Measurements from ENCODE around the gene RAMP3. TPM values are rescaled to one million over a fixed set of nuclear protein-coding genes. Genes with fewer than 3 reads are reported as not detected.

Gene RAMP3
- total RNA-seq, 1 donor from 2014 or later, result not detected

- H3K27me3 Mint-ChIP-seq, result peaks cover 8% of the 10 kb centered on the region
- no peaks in the 10 kb centered on the region for H3K9me3 Mint-ChIP-seq
- H3K4me1 Mint-ChIP-seq, result no peaks in the 10 kb centered on the region
- intact Hi-C loops (cut with micrococcal nuclease), result no loop called here
- no peak overlapping the region for H3K27ac Mint-ChIP-seq
- H3K36me3 Mint-ChIP-seq (ENCODE audit: low read depth), result no peaks in the 10 kb centered on the region
- H3K4me3 Mint-ChIP-seq, result no peak overlapping the region
- no peak for DNase-seq
These were observed 24.6 kb downstream of the RAMP3 start for GRCh38 chr7:45181991-45182855.

- Mint-ChIP-seq H3K4me1 (no peaks in the 10 kb centered on the region), H3K36me3 (ENCODE audit: low read depth) (no peaks in the 10 kb centered on the region), H3K27me3 (peaks cover 8% of the 10 kb centered on the region), H3K4me3 (no peak overlapping the region), H3K27ac (no peak overlapping the region), H3K9me3 (no peaks in the 10 kb centered on the region)
- intact Hi-C loops (cut with micrococcal nuclease), result no loop called here
- no peak for DNase-seq
These were observed 25.5 kb downstream of the RAMP3 start for GRCh38 chr7:45182856-45183710.

GRCh38 chr7:45183711-45184210, 26.2 kb downstream of the RAMP3 start:
- H3K36me3 Mint-ChIP-seq (ENCODE audit: low read depth), result no peaks in the 10 kb centered on the region
- no peak overlapping the region for H3K27ac Mint-ChIP-seq
- no peak for DNase-seq
- intact Hi-C loops (cut with micrococcal nuclease), result no loop called here
- H3K9me3 Mint-ChIP-seq, result no peaks in the 10 kb centered on the region
- no peaks in the 10 kb centered on the region for H3K4me1 Mint-ChIP-seq
- H3K27me3 Mint-ChIP-seq, result peaks cover 8% of the 10 kb centered on the region
- H3K4me3 Mint-ChIP-seq, result no peak overlapping the region

- Mint-ChIP-seq H3K9me3 (no peaks in the 10 kb centered on the region), H3K27ac (no peak overlapping the region), H3K36me3 (ENCODE audit: low read depth) (no peaks in the 10 kb centered on the region), H3K4me1 (no peaks in the 10 kb centered on the region), H3K4me3 (no peak overlapping the region), H3K27me3 (peaks cover 5% of the 10 kb centered on the region)
- intact Hi-C loops (cut with micrococcal nuclease), result no loop called here
- no peak for DNase-seq
These were observed 26.9 kb downstream of the RAMP3 start for GRCh38 chr7:45184326-45185027.

- H3K36me3 Mint-ChIP-seq (ENCODE audit: low read depth), result no peaks in the 10 kb centered on the region
- no peak overlapping the region for H3K27ac Mint-ChIP-seq
- no peak overlapping the region for H3K4me3 Mint-ChIP-seq
- no peaks in the 10 kb centered on the region for H3K9me3 Mint-ChIP-seq
- H3K27me3 Mint-ChIP-seq, result peaks cover 3% of the 10 kb centered on the region
- intact Hi-C loops (cut with micrococcal nuclease), result no loop called here
- DNase-seq, result no peak
- H3K4me1 Mint-ChIP-seq, result no peaks in the 10 kb centered on the region
These were observed 27.7 kb downstream of the RAMP3 start for GRCh38 chr7:45185028-45185863.

- Mint-ChIP-seq H3K4me3 (no peak overlapping the region), H3K36me3 (ENCODE audit: low read depth) (no peaks in the 10 kb centered on the region), H3K9me3 (no peaks in the 10 kb centered on the region), H3K27ac (no peak overlapping the region), H3K27me3 (peaks cover 3% of the 10 kb centered on the region), H3K4me1 (no peaks in the 10 kb centered on the region)
- intact Hi-C loops (cut with micrococcal nuclease), result no loop called here
- no peak for DNase-seq
These were observed 28.3 kb downstream of the RAMP3 start for GRCh38 chr7:45185864-45186250.

GRCh38 chr7:45186261-45186813, 28.7 kb downstream of the RAMP3 start:
- H3K9me3 Mint-ChIP-seq, result no peaks in the 10 kb centered on the region
- intact Hi-C loops (cut with micrococcal nuclease), result no loop called here
- no peak overlapping the region for H3K4me3 Mint-ChIP-seq
- no peak overlapping the region for H3K27ac Mint-ChIP-seq
- no peaks in the 10 kb centered on the region for H3K4me1 Mint-ChIP-seq
- H3K27me3 Mint-ChIP-seq, result peaks cover 5% of the 10 kb centered on the region
- no peak for DNase-seq
- H3K36me3 Mint-ChIP-seq (ENCODE audit: low read depth), result no peaks in the 10 kb centered on the region

GRCh38 chr7:45187089-45187945, 29.7 kb downstream of the RAMP3 start:
- Mint-ChIP-seq H3K27me3 (peaks cover 13% of the 10 kb centered on the region), H3K36me3 (ENCODE audit: low read depth) (no peaks in the 10 kb centered on the region), H3K27ac (no peak overlapping the region), H3K4me1 (no peaks in the 10 kb centered on the region), H3K9me3 (no peaks in the 10 kb centered on the region), H3K4me3 (no peak overlapping the region)
- intact Hi-C loops (cut with micrococcal nuclease), result no loop called here
- DNase-seq, result no peak

GRCh38 chr7:45187946-45188411, 30.4 kb downstream of the RAMP3 start:
- no peaks in the 10 kb centered on the region for H3K36me3 Mint-ChIP-seq (ENCODE audit: low read depth)
- H3K4me3 Mint-ChIP-seq, result no peak overlapping the region
- H3K27ac Mint-ChIP-seq, result no peak overlapping the region
- no peaks in the 10 kb centered on the region for H3K4me1 Mint-ChIP-seq
- H3K27me3 Mint-ChIP-seq, result peaks cover 17% of the 10 kb centered on the region
- no peaks in the 10 kb centered on the region for H3K9me3 Mint-ChIP-seq
- no peak for DNase-seq
- intact Hi-C loops (cut with micrococcal nuclease), result no loop called here

- intact Hi-C loops (cut with micrococcal nuclease), result no loop called here
- Mint-ChIP-seq H3K27me3 (peaks cover 17% of the 10 kb centered on the region), H3K4me1 (peaks cover 1% of the 10 kb centered on the region), H3K36me3 (ENCODE audit: low read depth) (no peaks in the 10 kb centered on the region), H3K9me3 (no peaks in the 10 kb centered on the region), H3K27ac (no peak overlapping the region), H3K4me3 (no peak overlapping the region)
- no peak for DNase-seq
These were observed 31.1 kb downstream of the RAMP3 start for GRCh38 chr7:45188736-45189135.

GRCh38 chr7:45189151-45189970, 31.8 kb downstream of the RAMP3 start:
- no peak for DNase-seq
- H3K36me3 Mint-ChIP-seq (ENCODE audit: low read depth), result no peaks in the 10 kb centered on the region
- intact Hi-C loops (cut with micrococcal nuclease), result no loop called here
- peaks cover 1% of the 10 kb centered on the region for H3K4me1 Mint-ChIP-seq
- H3K27me3 Mint-ChIP-seq, result peaks cover 17% of the 10 kb centered on the region
- no peak overlapping the region for H3K27ac Mint-ChIP-seq
- no peak overlapping the region for H3K4me3 Mint-ChIP-seq
- no peaks in the 10 kb centered on the region for H3K9me3 Mint-ChIP-seq
